Measurements from ENCODE around the gene SLC25A23. TPM values are rescaled to one million over a fixed set of nuclear protein-coding genes. Genes with fewer than 3 reads are reported as not detected.

Gene SLC25A23
- total and polyA plus RNA-seq, 2 experiments from 2014 or later = 56.6 to 59.0 TPM

- 91% methylated on average over 25 of the region's 33 CpGs for WGBS (ENCODE audit: low lambda C conversion rate, missing lambda C conversion rate)
- Histone ChIP-seq H3K4me2 (no peak overlapping the region), H3K27me3 (no peaks in the 10 kb centered on the region), H3K9me2 (replicated peaks; ENCODE audit: insufficient read depth) (no peaks in the 10 kb centered on the region), H3K36me3 (replicated peaks; ENCODE audit: insufficient read depth, low read depth) (no peaks in the 10 kb centered on the region), H2AFZ (no peak overlapping the region), H3K27ac (no peak overlapping the region), H4K20me1 (ENCODE audit: insufficient read depth, poor library complexity, severe bottlenecking) (peaks cover 47% of the 10 kb centered on the region), H3K4me1 (ENCODE audit: insufficient read depth) (peaks cover 13% of the 10 kb centered on the region), H3K4me3 (no peak overlapping the region), H3K79me2 (peaks cover 53% of the 10 kb centered on the region), H3K9me3 (ENCODE audit: low read depth) (no peaks in the 10 kb centered on the region)
- TF ChIP-seq EZH2phosphoT487 (IDR thresholded peaks at IDR 0.05; ENCODE audit: low read depth, severe bottlenecking, unreplicated experiment) (no peak), EZH2 (IDR thresholded peaks at IDR 0.05; ENCODE audit: borderline replicate concordance) (no peak)
- TF ChIP-seq, protein P1, sequence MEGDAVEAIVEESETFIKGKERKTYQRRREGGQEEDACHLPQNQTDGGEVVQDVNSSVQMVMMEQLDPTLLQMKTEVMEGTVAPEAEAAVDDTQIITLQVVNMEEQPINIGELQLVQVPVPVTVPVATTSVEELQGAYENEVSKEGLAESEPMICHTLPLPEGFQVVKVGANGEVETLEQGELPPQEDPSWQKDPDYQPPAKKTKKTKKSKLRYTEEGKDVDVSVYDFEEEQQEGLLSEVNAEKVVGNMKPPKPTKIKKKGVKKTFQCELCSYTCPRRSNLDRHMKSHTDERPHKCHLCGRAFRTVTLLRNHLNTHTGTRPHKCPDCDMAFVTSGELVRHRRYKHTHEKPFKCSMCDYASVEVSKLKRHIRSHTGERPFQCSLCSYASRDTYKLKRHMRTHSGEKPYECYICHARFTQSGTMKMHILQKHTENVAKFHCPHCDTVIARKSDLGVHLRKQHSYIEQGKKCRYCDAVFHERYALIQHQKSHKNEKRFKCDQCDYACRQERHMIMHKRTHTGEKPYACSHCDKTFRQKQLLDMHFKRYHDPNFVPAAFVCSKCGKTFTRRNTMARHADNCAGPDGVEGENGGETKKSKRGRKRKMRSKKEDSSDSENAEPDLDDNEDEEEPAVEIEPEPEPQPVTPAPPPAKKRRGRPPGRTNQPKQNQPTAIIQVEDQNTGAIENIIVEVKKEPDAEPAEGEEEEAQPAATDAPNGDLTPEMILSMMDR (IDR thresholded peaks at IDR 0.05; ENCODE audit: poor library complexity) = peak; percentile 40
- no peak for DNase-seq (ENCODE audit: low spot score)
These were observed 41.7 kb downstream of the SLC25A23 start for GRCh38 chr19:6417713-6418561.

DNA sequence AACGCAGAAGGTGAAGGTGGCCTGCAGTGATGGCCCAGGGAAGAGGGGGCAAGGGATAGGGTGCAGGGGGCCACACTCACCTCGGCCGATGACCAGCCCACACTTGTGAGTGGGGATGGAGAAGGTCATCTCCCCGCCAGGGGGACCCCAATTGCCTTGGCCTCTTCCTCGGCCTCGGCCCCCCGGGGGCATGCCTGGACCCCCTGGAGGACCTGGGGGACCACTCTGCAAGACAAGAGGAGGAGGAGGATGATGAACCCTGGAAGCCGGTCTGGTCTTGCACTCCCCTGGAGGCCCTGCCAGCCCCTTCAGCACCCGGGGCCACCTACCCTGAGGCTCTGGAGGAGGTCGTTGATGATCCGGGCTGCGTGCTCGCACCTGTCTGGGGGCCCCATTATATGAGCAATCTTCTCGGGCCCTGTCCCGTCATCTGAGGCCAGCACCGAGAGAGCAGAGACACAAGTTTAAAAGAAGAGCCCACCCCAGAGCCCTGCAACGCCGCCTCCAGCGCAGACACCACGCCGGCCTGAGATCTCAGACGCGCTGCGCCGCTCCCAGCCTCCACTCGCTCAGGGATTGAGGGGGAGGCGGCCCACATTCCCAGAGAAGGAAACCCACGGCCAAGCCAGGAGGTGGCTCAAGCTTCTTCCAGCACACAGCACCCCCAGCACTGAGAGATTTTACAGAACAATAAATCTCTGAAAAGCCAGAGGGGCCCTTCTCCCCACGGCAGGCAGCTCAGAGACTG is 42.8 kb downstream of the SLC25A23 start:
- Histone ChIP-seq H2AFZ (no peak overlapping the region), H3K4me1 (ENCODE audit: insufficient read depth) (peaks cover 9% of the 10 kb centered on the region), H4K20me1 (ENCODE audit: insufficient read depth, poor library complexity, severe bottlenecking) (peaks cover 36% of the 10 kb centered on the region), H3K36me3 (replicated peaks; ENCODE audit: insufficient read depth, low read depth) (no peaks in the 10 kb centered on the region), H3K27ac (no peak overlapping the region), H3K4me3 (no peak overlapping the region), H3K79me2 (peaks cover 42% of the 10 kb centered on the region), H3K4me2 (no peak overlapping the region), H3K9me2 (replicated peaks; ENCODE audit: insufficient read depth) (no peaks in the 10 kb centered on the region), H3K27me3 (no peaks in the 10 kb centered on the region), H3K9me3 (ENCODE audit: low read depth) (no peaks in the 10 kb centered on the region)
- WGBS (ENCODE audit: low lambda C conversion rate, missing lambda C conversion rate) = 93% methylated on average over 27 of the region's 29 CpGs
- no peak for TF ChIP-seq EZH2 (IDR thresholded peaks at IDR 0.05; ENCODE audit: borderline replicate concordance)
- TF ChIP-seq, protein P1 (IDR thresholded peaks at IDR 0.05; ENCODE audit: poor library complexity) = no peak
- TF ChIP-seq EZH2phosphoT487 (IDR thresholded peaks at IDR 0.05; ENCODE audit: low read depth, severe bottlenecking, unreplicated experiment) = no peak
- no peak for DNase-seq (ENCODE audit: low spot score)

GRCh38 chr19:6415591-6416190 is 43.9 kb downstream of the SLC25A23 start:
- H3K9me2 ChIP-seq (replicated peaks; ENCODE audit: insufficient read depth) = no peaks in the 10 kb centered on the region
- 95% methylated on average over 21 of the region's 32 CpGs for WGBS (ENCODE audit: low lambda C conversion rate, missing lambda C conversion rate)
- H3K27me3 ChIP-seq = no peaks in the 10 kb centered on the region
- peaks cover 25% of the 10 kb centered on the region for H4K20me1 ChIP-seq (ENCODE audit: insufficient read depth, poor library complexity, severe bottlenecking)
- no peak overlapping the region for H2AFZ ChIP-seq
- H3K36me3 ChIP-seq (replicated peaks; ENCODE audit: insufficient read depth, low read depth) = no peaks in the 10 kb centered on the region
- H3K9me3 ChIP-seq (ENCODE audit: low read depth) = no peaks in the 10 kb centered on the region
- TF ChIP-seq EZH2 (IDR thresholded peaks at IDR 0.05; ENCODE audit: borderline replicate concordance) (no peak), EZH2phosphoT487 (IDR thresholded peaks at IDR 0.05; ENCODE audit: low read depth, severe bottlenecking, unreplicated experiment) (no peak)
- TF ChIP-seq, protein P1 (IDR thresholded peaks at IDR 0.05; ENCODE audit: poor library complexity) = no peak
- no peak overlapping the region for H3K4me3 ChIP-seq
- peaks cover 30% of the 10 kb centered on the region for H3K79me2 ChIP-seq
- no peak overlapping the region for H3K4me2 ChIP-seq
- no peak for DNase-seq (ENCODE audit: low spot score)
- H3K27ac ChIP-seq = no peak overlapping the region
- peaks cover 9% of the 10 kb centered on the region for H3K4me1 ChIP-seq (ENCODE audit: insufficient read depth)
